HG03045 (cell line): Measurements from ENCODE around the gene TP73.

Source experiments
- ATAC-seq: cut with Tn5 transposase; IDR thresholded peaks from one replicate; pipeline ENCODE4 v1.9.1; 2021; ENCODE audit warnings: mild to moderate bottlenecking, moderate library complexity; ENCODE audit not compliant: unreplicated experiment

Gene TP73

GRCh38 chr1:3683992-3684391 is 31.7 kb downstream of the TP73 start:
- ATAC-seq: no peak

GRCh38 chr1:3685222-3685621 is 32.9 kb downstream of the TP73 start:
- ATAC-seq: no peak

GRCh38 chr1:3685906-3686305 is 33.6 kb downstream of the TP73 start:
- no peak for ATAC-seq

GRCh38 chr1:3687504-3687903 is 35.2 kb downstream of the TP73 start:
- no peak for ATAC-seq

- ATAC-seq: no peak
Measured at GRCh38 chr1:3688356-3689137, 36.2 kb downstream of the TP73 start.

- ATAC-seq: no peak
Measured at GRCh38 chr1:3689138-3689750, 36.9 kb downstream of the TP73 start.

- ATAC-seq: no peak
Measured at GRCh38 chr1:3690282-3691065, 38.2 kb downstream of the TP73 start.

- no peak for ATAC-seq
Measured at GRCh38 chr1:3691421-3692204, 39.3 kb downstream of the TP73 start.

GRCh38 chr1:3692598-3692997 is 40.3 kb downstream of the TP73 start:
- no peak for ATAC-seq

GRCh38 chr1:3693321-3693720 is 41.0 kb downstream of the TP73 start:
- no peak for ATAC-seq

GRCh38 chr1:3695326-3696217 is 43.3 kb downstream of the TP73 start:
- no peak for ATAC-seq

GRCh38 chr1:3696689-3697088 is 44.4 kb downstream of the TP73 start:
- no peak for ATAC-seq

GRCh38 chr1:3697104-3697503 is 44.8 kb downstream of the TP73 start:
- ATAC-seq: no peak

- ATAC-seq: no peak
Measured at GRCh38 chr1:3697810-3698209, 45.5 kb downstream of the TP73 start.

GRCh38 chr1:3698660-3699408 is 46.5 kb downstream of the TP73 start:
- ATAC-seq: no peak

- no peak for ATAC-seq
Measured at GRCh38 chr1:3699596-3699995, 47.3 kb downstream of the TP73 start.

- ATAC-seq: no peak
Measured at GRCh38 chr1:3700631-3701030, 48.3 kb downstream of the TP73 start.

- no peak for ATAC-seq
Measured at GRCh38 chr1:3702528-3702927, 50.2 kb downstream of the TP73 start.

GRCh38 chr1:3702990-3703728 is 50.8 kb downstream of the TP73 start:
- ATAC-seq: no peak
